Glutamatergic neuron (in vitro differentiated cells): Measurements from ENCODE around the gene LRRTM1. TPM values are rescaled to one million over a fixed set of nuclear protein-coding genes. Genes with fewer than 3 reads are reported as not detected.

Experiments
- DNase-seq: peaks from one replicate; pipeline ENCODE4 v3.0.0; 2022
- H3K27ac Mint-ChIP-seq: one replicate; pipeline ENCODE4 v1.8.0; 2020; ENCODE audit warnings: mild to moderate bottlenecking, mixed read lengths, inconsistent platforms; ENCODE audit not compliant: unreplicated experiment
- H3K27me3 Mint-ChIP-seq: one replicate; pipeline ENCODE4 v1.8.0; 2020; ENCODE audit warnings: mild to moderate bottlenecking, moderate library complexity, mixed read lengths, inconsistent platforms; ENCODE audit not compliant: unreplicated experiment
- H3K36me3 Mint-ChIP-seq: one replicate; pipeline ENCODE4 v1.8.0; 2020; ENCODE audit warnings: mild to moderate bottlenecking, mixed read lengths, inconsistent platforms; ENCODE audit not compliant: unreplicated experiment
- H3K4me1 Mint-ChIP-seq: one replicate; pipeline ENCODE4 v1.8.0; 2020; ENCODE audit warnings: mild to moderate bottlenecking, low read depth, mixed read lengths, inconsistent platforms; ENCODE audit not compliant: unreplicated experiment
- H3K4me3 Mint-ChIP-seq: one replicate; pipeline ENCODE4 v1.8.0; 2020; ENCODE audit warnings: mild to moderate bottlenecking, mixed read lengths, inconsistent platforms; ENCODE audit not compliant: unreplicated experiment
- H3K9me3 Mint-ChIP-seq: one replicate; pipeline ENCODE4 v1.8.0; 2020; ENCODE audit warnings: mild to moderate bottlenecking, moderate library complexity, mixed read lengths, inconsistent platforms; ENCODE audit not compliant: unreplicated experiment
- total RNA-seq: library from RNA; stranded (reverse); fragmentation: NEBNext Ultra II Directional; extraction: Animal tissue kit (Norgen Biotek cat#: 25700); gene quantifications from one replicate; pipeline ENCODE4 v1.2.1, GENCODE V29; 2021; ENCODE audit not compliant: unreplicated experiment
- TF ChIP-seq, protein P1 (sequence below): fragments of 200-600 bp; sonication (generic); IDR thresholded peaks from one replicate; pipeline ENCODE4 v1.5.0; 2021; ENCODE audit not compliant: partially characterized antibody, unreplicated experiment

Gene LRRTM1
- total RNA-seq, 1 donor from 2014 or later: 3.8 TPM

GRCh38 chr2:80288576-80288975 lies 16.0 kb downstream of the LRRTM1 start:
- Mint-ChIP-seq H3K4me1 (peaks cover 3% of the 10 kb centered on the region), H3K27me3 (no peaks in the 10 kb centered on the region), H3K9me3 (no peaks in the 10 kb centered on the region), H3K27ac (no peak overlapping the region), H3K4me3 (no peak overlapping the region), H3K36me3 (no peaks in the 10 kb centered on the region)
- DNase-seq: no peak
- TF ChIP-seq, protein P1, sequence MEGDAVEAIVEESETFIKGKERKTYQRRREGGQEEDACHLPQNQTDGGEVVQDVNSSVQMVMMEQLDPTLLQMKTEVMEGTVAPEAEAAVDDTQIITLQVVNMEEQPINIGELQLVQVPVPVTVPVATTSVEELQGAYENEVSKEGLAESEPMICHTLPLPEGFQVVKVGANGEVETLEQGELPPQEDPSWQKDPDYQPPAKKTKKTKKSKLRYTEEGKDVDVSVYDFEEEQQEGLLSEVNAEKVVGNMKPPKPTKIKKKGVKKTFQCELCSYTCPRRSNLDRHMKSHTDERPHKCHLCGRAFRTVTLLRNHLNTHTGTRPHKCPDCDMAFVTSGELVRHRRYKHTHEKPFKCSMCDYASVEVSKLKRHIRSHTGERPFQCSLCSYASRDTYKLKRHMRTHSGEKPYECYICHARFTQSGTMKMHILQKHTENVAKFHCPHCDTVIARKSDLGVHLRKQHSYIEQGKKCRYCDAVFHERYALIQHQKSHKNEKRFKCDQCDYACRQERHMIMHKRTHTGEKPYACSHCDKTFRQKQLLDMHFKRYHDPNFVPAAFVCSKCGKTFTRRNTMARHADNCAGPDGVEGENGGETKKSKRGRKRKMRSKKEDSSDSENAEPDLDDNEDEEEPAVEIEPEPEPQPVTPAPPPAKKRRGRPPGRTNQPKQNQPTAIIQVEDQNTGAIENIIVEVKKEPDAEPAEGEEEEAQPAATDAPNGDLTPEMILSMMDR: no peak

GRCh38 chr2:80281049-80281448 lies 23.5 kb downstream of the LRRTM1 start:
- peaks cover 5% of the 10 kb centered on the region for H3K4me1 Mint-ChIP-seq
- TF ChIP-seq, protein P1: no peak
- H3K36me3 Mint-ChIP-seq: peaks cover 12% of the 10 kb centered on the region
- H3K4me3 Mint-ChIP-seq: no peak overlapping the region
- H3K9me3 Mint-ChIP-seq: no peaks in the 10 kb centered on the region
- H3K27ac Mint-ChIP-seq: no peak overlapping the region
- peak; percentile 27 for DNase-seq
- no peaks in the 10 kb centered on the region for H3K27me3 Mint-ChIP-seq

GRCh38 chr2:80280598-80280997 lies 24.0 kb downstream of the LRRTM1 start:
- Mint-ChIP-seq H3K4me1 (peaks cover 5% of the 10 kb centered on the region), H3K4me3 (no peak overlapping the region), H3K9me3 (no peaks in the 10 kb centered on the region), H3K27me3 (no peaks in the 10 kb centered on the region), H3K27ac (no peak overlapping the region), H3K36me3 (peaks cover 12% of the 10 kb centered on the region)
- TF ChIP-seq, protein P1: no peak
- DNase-seq: no peak

- Mint-ChIP-seq H3K36me3 (no peaks in the 10 kb centered on the region), H3K9me3 (no peaks in the 10 kb centered on the region), H3K4me1 (peaks cover 5% of the 10 kb centered on the region), H3K4me3 (no peak overlapping the region), H3K27ac (no peak overlapping the region), H3K27me3 (peaks cover 2% of the 10 kb centered on the region)
- DNase-seq: no peak
- TF ChIP-seq, protein P1: no peak
Measured at GRCh38 chr2:80269806-80270205, 34.7 kb downstream of the LRRTM1 start.

GRCh38 chr2:80266231-80266630 lies 38.3 kb downstream of the LRRTM1 start:
- Mint-ChIP-seq H3K27ac (no peak overlapping the region), H3K36me3 (no peaks in the 10 kb centered on the region), H3K9me3 (no peaks in the 10 kb centered on the region), H3K27me3 (no peaks in the 10 kb centered on the region), H3K4me1 (no peaks in the 10 kb centered on the region), H3K4me3 (no peak overlapping the region)
- DNase-seq: no peak
- TF ChIP-seq, protein P1: no peak
